GM12801 (cell line): Measurements from ENCODE around the gene FEM1C.

Experiments used
- CTCF ChIP-seq: IDR thresholded peaks from one replicate; pipeline ENCODE4 v1.5.1; 2011; ENCODE audit warnings: control low read depth; ENCODE audit not compliant: insufficient read length; ENCODE audit errors: extremely low read depth

The FEM1C gene

GRCh38 chr5:115545351-115545882, 842 bp upstream of the FEM1C start:
- no peak for TF ChIP-seq CTCF

DNA sequence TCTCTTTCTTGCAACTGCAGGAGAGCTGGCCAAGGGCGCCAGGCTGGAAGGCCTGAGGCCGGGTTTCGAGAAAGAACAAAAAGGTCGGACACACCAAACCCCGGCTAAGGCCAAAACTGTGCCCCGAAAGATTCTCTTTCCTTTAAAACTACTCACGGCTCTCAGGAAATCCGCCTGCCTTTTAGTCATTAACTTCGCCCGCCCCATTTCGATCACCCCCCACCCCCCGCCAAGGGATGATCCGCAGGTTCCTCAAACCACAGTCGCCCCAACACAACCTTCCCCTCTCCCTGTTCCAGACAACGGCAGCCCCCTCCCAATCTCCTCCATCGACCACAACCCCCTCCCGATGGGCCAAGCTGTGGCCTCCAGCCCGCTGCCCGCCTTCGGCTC, 536 bp downstream of the FEM1C start:
- no peak for TF ChIP-seq CTCF

DNA sequence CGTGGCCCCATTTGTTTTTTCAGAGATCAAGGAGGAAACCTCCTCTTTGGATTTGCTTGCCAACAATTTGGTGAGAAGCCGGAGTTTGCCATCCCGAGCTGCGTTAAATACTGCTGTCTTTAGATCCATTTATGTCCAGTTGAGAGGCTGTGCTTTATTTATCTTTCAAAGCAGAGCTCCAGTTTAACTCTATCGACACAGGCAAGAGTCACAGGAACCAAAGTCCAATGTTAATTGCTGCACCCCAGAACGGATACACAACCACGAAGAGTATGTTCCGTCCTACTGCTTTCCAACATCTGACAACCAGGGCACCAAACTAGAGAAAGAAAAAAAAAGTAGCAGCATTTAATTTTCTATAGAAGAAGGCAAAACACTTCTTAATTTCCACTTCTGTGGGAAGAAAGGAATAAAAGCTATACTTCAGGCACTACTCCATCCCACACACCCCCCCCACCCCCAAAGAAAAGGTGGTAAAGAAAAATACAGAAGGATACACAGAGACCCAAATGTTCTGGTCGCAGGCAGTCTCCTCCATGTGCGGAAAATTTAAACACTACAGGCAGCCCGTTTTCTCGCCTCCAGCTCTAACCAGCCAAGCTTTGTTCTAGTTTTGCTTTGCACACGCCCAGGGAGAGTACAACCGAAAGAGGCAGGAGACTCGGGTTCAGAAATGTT, 1.1 kb downstream of the FEM1C start:
- no peak for TF ChIP-seq CTCF

DNA sequence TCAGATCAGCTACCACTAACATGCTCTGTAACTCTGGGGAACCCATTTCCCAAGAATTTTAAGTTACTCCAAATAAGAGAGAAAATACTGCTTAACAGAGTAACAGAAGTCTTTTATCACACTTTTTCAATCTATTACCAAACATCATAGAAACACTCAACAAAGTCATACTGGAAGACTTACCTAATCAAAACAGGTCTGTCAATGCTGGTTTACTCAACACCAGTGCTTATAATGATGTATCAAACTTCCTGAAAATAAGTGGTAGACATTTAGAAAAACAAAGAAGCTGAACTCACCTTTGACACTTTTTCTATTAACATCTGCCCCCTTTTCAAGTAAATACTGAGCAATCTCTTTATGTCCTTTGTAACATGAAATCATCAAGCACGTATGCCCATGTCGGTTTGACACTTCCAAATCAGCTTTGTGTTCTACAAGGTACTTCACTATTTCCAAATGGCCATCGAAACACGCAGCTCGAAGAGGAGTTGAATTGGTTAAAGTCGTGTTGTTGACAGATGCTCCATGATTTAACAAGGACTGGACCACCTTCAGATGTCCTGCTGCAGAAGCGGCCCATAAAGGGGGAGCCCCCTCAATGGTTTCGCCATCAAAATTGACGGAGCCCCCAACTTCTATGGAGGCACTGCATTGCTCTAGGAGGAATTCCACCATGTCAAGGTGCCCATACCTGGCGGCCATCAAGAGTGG, 1.8 kb downstream of the FEM1C start:
- TF ChIP-seq CTCF: no peak

DNA sequence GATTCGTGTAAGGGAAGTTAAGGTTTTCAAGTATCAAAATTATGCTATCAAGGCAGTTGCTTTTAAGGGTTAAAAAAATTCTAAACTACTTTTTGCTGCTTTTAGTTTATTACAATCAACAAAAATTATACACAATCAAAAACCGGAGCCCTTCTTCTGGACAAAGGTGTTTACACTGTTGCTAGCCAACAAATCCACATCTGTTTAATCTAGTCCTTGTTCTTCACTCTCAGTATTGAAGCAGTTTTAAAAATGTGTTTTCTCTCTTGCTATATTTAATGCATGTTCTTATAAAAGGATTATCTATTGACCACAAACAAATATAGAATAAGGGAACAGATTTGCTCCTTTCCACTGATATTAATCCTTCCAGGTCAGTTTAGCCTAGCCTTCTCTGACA, 2.5 kb downstream of the FEM1C start:
- no peak for TF ChIP-seq CTCF

DNA sequence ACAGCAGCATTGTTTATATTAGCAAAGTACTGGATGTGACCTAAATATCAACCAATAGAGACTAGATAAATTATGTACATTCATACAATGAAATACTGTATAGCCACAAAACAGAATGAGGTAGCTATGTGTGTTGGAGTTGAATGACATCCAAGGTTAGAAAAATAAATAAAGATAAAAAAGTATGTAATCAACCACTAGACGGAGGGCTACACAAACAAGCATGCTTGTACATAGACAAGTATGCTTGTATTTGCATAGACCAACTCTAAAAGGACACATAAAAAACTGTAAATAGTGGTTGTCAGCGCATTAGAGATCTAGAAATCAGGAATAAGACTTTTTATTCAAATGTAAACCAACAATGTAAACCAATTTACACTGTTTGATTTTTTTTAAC, 3.0 kb downstream of the FEM1C start:
- no peak for TF ChIP-seq CTCF

DNA sequence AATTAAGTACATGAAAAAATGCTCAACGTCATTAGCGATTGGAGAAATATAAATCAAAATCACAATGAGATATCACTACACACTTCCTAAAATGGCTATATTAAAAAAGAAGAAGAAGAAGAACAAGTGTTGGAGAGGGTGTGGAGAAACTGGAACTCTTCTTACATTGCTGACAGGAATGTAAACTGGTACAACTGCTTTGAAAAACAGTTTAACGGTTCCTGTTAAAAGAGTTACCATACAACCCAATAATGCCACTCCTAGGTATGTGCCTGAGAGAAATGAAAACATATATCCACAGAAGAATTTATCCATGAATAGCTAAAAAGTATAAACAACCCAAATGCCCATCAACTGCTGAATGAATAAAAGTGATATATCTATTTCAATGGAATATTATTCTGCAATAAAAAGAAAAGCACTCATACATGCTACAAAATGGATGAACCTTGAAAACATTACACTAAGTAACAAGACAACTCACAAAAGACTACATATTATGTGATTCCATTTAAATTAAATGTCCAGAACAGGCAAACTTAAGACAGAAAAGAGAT, 9.0 kb downstream of the FEM1C start:
- TF ChIP-seq CTCF: no peak
